Neural cell (in vitro differentiated cells): ENCODE data around the gene THUMPD3. TPM values are rescaled to one million over a fixed set of nuclear protein-coding genes. Genes with fewer than 3 reads are reported as not detected.

Experiments
- H2AFZ ChIP-seq: fragments of 200-600, 300-800 bp; sonication (generic), shearing (Covaris generic); 2 replicates; pipeline ENCODE4 v1.6.0; 2014; ENCODE audit warnings: low read depth, mild to moderate bottlenecking, antibody characterized with exemption, low read length, moderate library complexity
- H3F3A ChIP-seq: fragments of 200-600 bp; shearing (Covaris generic); 2 replicates; pipeline ENCODE4 v1.6.1; 2016; ENCODE audit warnings: mild to moderate bottlenecking, moderate library complexity, mixed read lengths, antibody characterized with exemption, low read length; ENCODE audit not compliant: insufficient read depth, poor library complexity, severe bottlenecking
- H3K27ac ChIP-seq: fragments of 200-600, 300-800 bp; sonication (generic), shearing (Covaris generic); 2 replicates; pipeline ENCODE4 v1.5.1; 2014; ENCODE audit warnings: mild to moderate bottlenecking, low read length, moderate library complexity
- H3K27me3 ChIP-seq: fragments of 300-800, 200-600 bp; sonication (generic), shearing (Covaris generic); 2 replicates; pipeline ENCODE4 v1.6.0; 2014; ENCODE audit warnings: mild to moderate bottlenecking, low read depth, low read length, moderate library complexity; ENCODE audit not compliant: insufficient read depth
- H3K36me3 ChIP-seq: fragments of 300-800, 200-600 bp; sonication (generic), shearing (Covaris generic); 2 replicates; pipeline ENCODE4 v1.5.1; 2014; ENCODE audit warnings: mild to moderate bottlenecking, antibody characterized with exemption, low read length, moderate library complexity; ENCODE audit not compliant: insufficient read depth
- H3K4me2 ChIP-seq: fragments of 300-800, 200-600 bp; sonication (generic), shearing (Covaris generic); 2 replicates; pipeline ENCODE4 v1.6.0; 2014; ENCODE audit warnings: mild to moderate bottlenecking, low read length
- H3K4me3 ChIP-seq: fragments of 300-800, 200-600 bp; sonication (generic), shearing (Covaris generic); 2 replicates; pipeline ENCODE4 v1.5.1; 2014; ENCODE audit warnings: mild to moderate bottlenecking, low read length, moderate library complexity
- H3K79me2 ChIP-seq: fragments of 200-600 bp; shearing (Covaris generic); replicated peaks from 2 replicates; pipeline ENCODE4 v1.6.0; 2014; ENCODE audit warnings: mild to moderate bottlenecking, low read length, moderate library complexity; ENCODE audit not compliant: insufficient read depth
- H3K9ac ChIP-seq: fragments of 300-800, 200-600 bp; sonication (generic), shearing (Covaris generic); 2 replicates; pipeline ENCODE4 v1.6.1; 2016; ENCODE audit warnings: mild to moderate bottlenecking, low read length, mixed read lengths
- H3K9me2 ChIP-seq: fragments of 200-600 bp; shearing (Covaris generic); 2 replicates; pipeline ENCODE4 v1.6.1; 2016; ENCODE audit warnings: mild to moderate bottlenecking, low read length, mixed read lengths; ENCODE audit not compliant: insufficient read depth
- H3K9me3 ChIP-seq: fragments of 200-600, 300-800 bp; sonication (generic), shearing (Covaris generic); 2 replicates; pipeline ENCODE4 v1.6.1; 2016; ENCODE audit warnings: mild to moderate bottlenecking, mixed run types, low read length, moderate library complexity, mixed read lengths
- H4K20me1 ChIP-seq: fragments of 200-600 bp; shearing (Covaris generic); 2 replicates; pipeline ENCODE4 v1.6.1; 2016; ENCODE audit warnings: mild to moderate bottlenecking, mixed run types; ENCODE audit not compliant: insufficient read depth
- CTCF ChIP-seq: fragments of 450-650 bp; IDR thresholded peaks from 2 replicates; pipeline ENCODE4 v1.5.1; 2014; ENCODE audit warnings: antibody characterized with exemption, mild to moderate bottlenecking, moderate library complexity; ENCODE audit not compliant: poor library complexity, severe bottlenecking
- EP300 ChIP-seq: fragments of 450-650 bp; conservative IDR thresholded peaks from 2 replicates; pipeline ENCODE4 v1.6.1; 2014; ENCODE audit warnings: antibody characterized with exemption, mild to moderate bottlenecking, moderate library complexity; ENCODE audit not compliant: poor library complexity, severe bottlenecking
- EZH2 ChIP-seq: fragments of 200-600, 300-800 bp; shearing (Covaris generic), sonication (generic); IDR thresholded peaks from 2 replicates; pipeline ENCODE4 v1.6.1; 2014; ENCODE audit warnings: antibody characterized with exemption, low read length, borderline replicate concordance, mild to moderate bottlenecking; ENCODE audit not compliant: insufficient read depth, poor library complexity, severe bottlenecking
- MXI1 ChIP-seq: fragments of 450-650 bp; conservative IDR thresholded peaks from 2 replicates; pipeline ENCODE4 v1.6.1; 2014; ENCODE audit warnings: antibody characterized with exemption, mild to moderate bottlenecking; ENCODE audit not compliant: poor library complexity, severe bottlenecking
- POLR2AphosphoS5 ChIP-seq: IDR thresholded peaks from 2 replicates; pipeline ENCODE4 v1.6.1; 2012
- RAD21 ChIP-seq: fragments of 450-650 bp; conservative IDR thresholded peaks from 2 replicates; pipeline ENCODE4 v1.6.1; 2014; ENCODE audit warnings: antibody characterized with exemption, mild to moderate bottlenecking, moderate library complexity
- REST ChIP-seq: IDR thresholded peaks from 2 replicates; pipeline ENCODE4 v1.6.1; 2012; ENCODE audit warnings: borderline replicate concordance
- SMC3 ChIP-seq: fragments of 450-650 bp; conservative IDR thresholded peaks from 2 replicates; pipeline ENCODE4 v1.6.1; 2014; ENCODE audit warnings: antibody characterized with exemption, mild to moderate bottlenecking, moderate library complexity; ENCODE audit not compliant: poor library complexity
- TAF1 ChIP-seq: IDR thresholded peaks from 2 replicates; pipeline ENCODE4 v1.6.1; 2012; ENCODE audit warnings: low read depth
- polyA plus RNA-seq: library from polyadenylated mRNA; depleted of rRNA; stranded (reverse); fragments of >200 nt; gene quantifications from 2 replicates; pipeline ENCODE4 v1.2.3, GENCODE V29; 2014

The THUMPD3 gene
- polyA plus RNA-seq, 1 donor from 2014 or later, result 32.6 TPM

GRCh38 chr3:9388142-9388541, 25.3 kb downstream of the THUMPD3 start:
- Histone ChIP-seq H3K27ac (no peak overlapping the region), H3K4me2 (no peak overlapping the region), H3K9me2 (no peaks in the 10 kb centered on the region), H3K36me3 (peaks cover 22% of the 10 kb centered on the region), H3K9me3 (no peaks in the 10 kb centered on the region), H4K20me1 (peaks cover 12% of the 10 kb centered on the region), H3K27me3 (no peaks in the 10 kb centered on the region), H3K79me2 (peaks cover 47% of the 10 kb centered on the region), H3K4me3 (no peak overlapping the region), H3F3A (no peaks in the 10 kb centered on the region), H3K9ac (no peak overlapping the region), H2AFZ (no peak overlapping the region)
- no peak for TF ChIP-seq POLR2AphosphoS5
- TF ChIP-seq EZH2, result no peak
- no peak for TF ChIP-seq TAF1
- no peak for TF ChIP-seq RAD21
- no peak for TF ChIP-seq REST
- TF ChIP-seq EP300, result no peak
- no peak for TF ChIP-seq MXI1
- no peak for TF ChIP-seq SMC3
- TF ChIP-seq CTCF, result no peak

GRCh38 chr3:9388562-9389272, 25.9 kb downstream of the THUMPD3 start:
- H4K20me1 ChIP-seq, result peaks cover 12% of the 10 kb centered on the region
- no peaks in the 10 kb centered on the region for H3K9me2 ChIP-seq
- H3K36me3 ChIP-seq, result peaks cover 25% of the 10 kb centered on the region
- no peak overlapping the region for H2AFZ ChIP-seq
- TF ChIP-seq REST (no peak), EP300 (no peak), RAD21 (no peak), MXI1 (no peak), CTCF (no peak), TAF1 (no peak), POLR2AphosphoS5 (no peak), EZH2 (no peak), SMC3 (no peak)
- no peaks in the 10 kb centered on the region for H3K9me3 ChIP-seq
- H3F3A ChIP-seq, result no peaks in the 10 kb centered on the region
- H3K79me2 ChIP-seq, result peaks cover 53% of the 10 kb centered on the region
- no peak overlapping the region for H3K4me2 ChIP-seq
- H3K27ac ChIP-seq, result no peak overlapping the region
- no peak overlapping the region for H3K4me3 ChIP-seq
- no peaks in the 10 kb centered on the region for H3K27me3 ChIP-seq
- H3K9ac ChIP-seq, result no peak overlapping the region
